Stimulated activated CD4-positive, alpha-beta T cell treated with anti-CD3 and anti-CD28 coated beads, Interleukin-4, amount 100 ng/mL, for 4 hours (primary cell): Measurements from ENCODE around the gene ABCC6.
"Not testable (repeated sequence)": the region's sequence is repeated elsewhere in the genome, so short reads cannot be mapped to it uniquely, and the experiment has no call there.

Source experiments
- DNase-seq, 2 experiments: peaks; one replicate each; pipeline ENCODE4 v3.0.0-alpha.2; 2020

Gene ABCC6

DNA sequence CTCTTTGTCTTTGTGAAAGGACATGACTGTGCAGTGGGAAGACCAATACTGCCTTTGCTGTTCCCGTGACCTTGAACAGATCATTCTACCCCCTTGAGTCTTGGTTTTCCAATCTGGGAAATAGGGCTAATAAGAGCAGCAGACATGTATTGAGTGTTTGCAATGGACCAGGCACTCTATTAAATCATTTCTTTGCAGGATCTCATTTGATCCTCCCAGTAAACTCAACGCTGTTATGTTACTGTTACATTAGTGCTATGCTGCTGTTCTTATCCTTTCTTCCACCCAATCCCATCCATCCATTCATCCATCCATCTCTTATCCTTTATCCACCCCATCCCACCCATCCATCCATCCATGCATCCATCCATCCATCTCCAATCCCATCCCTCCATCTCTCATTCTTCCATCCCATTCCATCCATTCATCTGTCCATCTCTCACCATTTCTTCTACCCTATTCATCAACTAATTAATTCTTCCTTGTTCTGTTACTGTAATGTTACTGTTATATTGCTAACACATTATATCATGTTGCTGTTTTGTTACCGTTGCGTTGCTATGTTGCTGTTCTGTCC lies 65.1 kb downstream of the ABCC6 start:
- DNase-seq: no peak

DNA sequence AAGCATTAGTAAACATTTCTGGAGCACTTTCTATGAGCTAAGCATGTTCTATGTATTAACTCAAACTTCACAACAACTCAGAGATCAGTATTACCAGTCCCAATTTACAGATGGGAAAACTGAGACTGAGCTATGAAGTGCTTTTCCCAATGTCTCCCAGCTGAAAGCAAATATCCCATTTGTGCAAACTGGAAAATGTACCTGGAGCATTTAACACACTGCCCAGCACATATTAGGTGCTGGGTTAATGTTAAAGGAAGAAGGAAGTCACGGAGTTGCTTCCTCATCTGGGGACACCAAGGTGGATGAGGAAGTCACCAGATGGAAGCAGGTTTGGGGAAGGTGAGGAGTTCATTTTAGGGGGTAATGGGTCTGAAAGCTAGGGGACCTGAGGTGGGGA lies 66.1 kb downstream of the ABCC6 start:
- no peak for DNase-seq

DNA sequence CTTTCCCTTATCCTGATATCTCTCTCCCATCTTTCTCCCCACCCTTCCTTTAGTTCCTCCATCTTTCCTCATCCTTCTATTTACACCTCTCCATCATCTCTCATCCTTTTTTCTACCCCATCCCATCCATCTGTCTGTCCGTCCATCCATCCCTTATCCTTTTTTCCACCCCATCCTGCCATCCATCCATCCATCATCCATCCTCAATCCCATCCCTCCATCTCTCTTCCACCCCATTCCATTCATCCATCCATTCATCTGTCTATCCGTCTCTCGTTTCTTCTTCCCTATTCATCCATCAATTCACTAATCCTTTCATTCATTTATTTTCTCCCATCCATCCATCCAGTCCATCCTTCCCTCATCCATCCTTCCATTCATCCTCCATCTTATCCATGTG lies 68.1 kb downstream of the ABCC6 start:
- DNase-seq: no peak

DNA sequence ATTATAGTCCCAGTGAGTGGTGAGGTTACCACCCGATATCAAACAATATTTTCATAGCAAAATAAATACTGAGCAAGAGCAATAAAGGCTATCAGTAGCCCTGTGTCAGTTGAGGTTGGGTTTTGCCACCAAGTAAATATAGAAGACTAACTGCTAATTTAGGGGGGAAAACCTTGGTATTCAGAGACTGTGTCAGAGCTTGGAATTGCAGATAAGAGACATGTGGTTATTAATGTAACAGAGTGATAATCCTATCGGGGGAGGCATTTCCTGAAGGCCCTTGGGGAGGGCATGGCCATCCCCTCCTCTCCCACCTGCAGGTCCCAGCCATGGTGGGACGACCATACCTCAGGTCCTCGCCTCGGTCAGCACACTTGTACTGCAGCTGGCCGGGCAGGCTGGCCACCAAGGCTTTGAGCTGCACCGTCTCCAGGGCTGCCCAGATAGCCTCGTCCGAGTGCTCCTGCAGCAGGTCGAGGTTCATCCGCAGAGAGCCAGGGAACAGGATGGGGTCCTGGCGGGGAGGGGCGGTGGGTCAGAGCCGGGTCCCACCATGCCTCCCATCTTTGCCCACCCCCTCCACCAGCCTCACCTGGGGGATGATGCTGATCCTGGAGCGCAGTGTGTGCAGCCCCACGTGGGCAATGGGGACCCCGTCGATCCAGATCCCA lies 68.9 kb downstream of the ABCC6 start:
- no peak for DNase-seq

DNA sequence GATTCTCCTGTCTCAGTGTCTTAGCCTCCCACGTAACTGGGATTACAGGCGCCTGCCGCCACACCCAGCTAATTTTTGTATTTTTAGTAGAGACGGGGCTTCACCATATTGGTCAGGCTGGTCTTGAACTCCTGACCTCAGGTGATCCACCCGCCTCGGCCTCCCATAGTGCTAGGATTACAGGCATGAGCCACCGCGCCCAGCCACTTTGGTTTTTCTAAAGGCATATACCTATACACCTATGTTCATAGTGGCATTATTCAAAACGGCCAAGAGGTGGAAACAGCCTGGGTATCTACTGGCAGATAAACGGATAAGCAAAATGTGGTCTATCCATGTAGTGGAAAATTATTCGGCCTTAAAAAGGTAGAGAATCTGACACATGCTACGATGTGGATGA lies 70.3 kb downstream of the ABCC6 start:
- not testable (repeated sequence) for DNase-seq

GRCh38 chr16:16151315-16151714 lies 72.0 kb downstream of the ABCC6 start:
- no peak for DNase-seq

GRCh38 chr16:16150878-16151152 lies 72.5 kb downstream of the ABCC6 start:
- DNase-seq: no peak

GRCh38 chr16:16150117-16150877 lies 73.0 kb downstream of the ABCC6 start:
- DNase-seq: no peak

- DNase-seq: no peak
These were observed 73.6 kb downstream of the ABCC6 start for GRCh38 chr16:16149710-16150116.

GRCh38 chr16:16148755-16149154 lies 74.5 kb downstream of the ABCC6 start:
- no peak for DNase-seq

- DNase-seq: not testable (repeated sequence)
These were observed 75.2 kb downstream of the ABCC6 start for GRCh38 chr16:16148000-16148599.

- no peak for DNase-seq
These were observed 75.8 kb downstream of the ABCC6 start for GRCh38 chr16:16147316-16147999.

GRCh38 chr16:16146380-16147315 lies 76.6 kb downstream of the ABCC6 start:
- no peak for DNase-seq

DNA sequence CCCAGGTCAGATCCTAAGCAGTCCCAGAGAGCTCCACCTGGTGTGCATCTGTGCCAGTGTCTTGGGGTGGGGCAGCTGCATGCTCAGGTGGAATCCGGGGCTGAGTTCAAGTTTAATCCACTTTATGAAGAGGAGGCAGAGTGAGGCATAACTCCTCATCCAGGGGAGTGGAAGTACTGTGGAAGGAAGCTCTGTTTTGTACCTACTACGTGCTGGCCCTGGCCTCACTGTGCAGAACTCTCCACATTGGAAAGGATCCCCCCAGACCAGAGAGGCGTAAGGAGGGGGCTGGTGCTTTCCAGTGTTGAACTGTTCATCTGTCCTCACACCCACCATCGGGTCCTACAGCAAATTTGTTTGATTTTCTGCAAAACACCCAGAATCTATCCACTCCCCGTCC lies 78.0 kb downstream of the ABCC6 start:
- DNase-seq: no peak

- DNase-seq: no peak
These were observed 78.9 kb downstream of the ABCC6 start for GRCh38 chr16:16144416-16144815.

GRCh38 chr16:16143931-16144330 lies 79.4 kb downstream of the ABCC6 start:
- no peak for DNase-seq

GRCh38 chr16:16143038-16143763 lies 80.1 kb downstream of the ABCC6 start:
- DNase-seq: no peak

DNA sequence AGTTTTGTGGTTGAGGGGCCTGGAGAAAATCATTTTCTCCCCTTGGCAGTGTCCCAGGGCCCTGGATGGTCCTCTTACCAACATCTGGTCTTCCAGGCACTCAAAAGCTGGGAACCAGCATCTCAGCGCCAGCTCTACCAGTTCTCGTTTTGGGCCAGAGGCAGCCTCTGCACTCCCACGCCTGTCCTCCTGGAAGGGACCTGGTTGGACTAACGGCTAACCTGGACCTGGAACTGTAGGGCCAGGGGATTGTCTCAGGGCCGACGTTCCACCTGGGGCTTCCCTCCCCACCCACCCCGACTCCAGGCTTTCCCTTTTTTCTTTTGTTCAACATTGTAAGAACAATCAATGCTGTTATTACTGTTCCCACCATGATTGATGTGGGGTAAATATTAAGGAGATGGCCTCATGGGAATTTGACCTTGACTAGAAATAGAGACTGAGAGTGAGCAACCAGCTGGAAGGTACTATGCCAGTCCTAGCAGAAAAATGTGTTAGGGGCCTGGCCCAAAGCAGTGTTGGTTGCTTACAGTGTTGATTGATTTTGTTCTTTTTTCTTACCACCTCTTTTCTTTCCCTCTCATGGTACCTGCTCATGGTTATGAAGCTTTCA lies 81.4 kb downstream of the ABCC6 start:
- DNase-seq: no peak

DNA sequence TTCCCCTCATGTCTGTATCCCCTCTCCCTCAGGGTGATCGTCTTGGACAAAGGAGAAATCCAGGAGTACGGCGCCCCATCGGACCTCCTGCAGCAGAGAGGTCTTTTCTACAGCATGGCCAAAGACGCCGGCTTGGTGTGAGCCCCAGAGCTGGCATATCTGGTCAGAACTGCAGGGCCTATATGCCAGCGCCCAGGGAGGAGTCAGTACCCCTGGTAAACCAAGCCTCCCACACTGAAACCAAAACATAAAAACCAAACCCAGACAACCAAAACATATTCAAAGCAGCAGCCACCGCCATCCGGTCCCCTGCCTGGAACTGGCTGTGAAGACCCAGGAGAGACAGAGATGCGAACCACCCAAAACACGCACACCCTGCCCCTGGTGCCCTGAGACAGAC lies 82.2 kb downstream of the ABCC6 start:
- no peak for DNase-seq

DNA sequence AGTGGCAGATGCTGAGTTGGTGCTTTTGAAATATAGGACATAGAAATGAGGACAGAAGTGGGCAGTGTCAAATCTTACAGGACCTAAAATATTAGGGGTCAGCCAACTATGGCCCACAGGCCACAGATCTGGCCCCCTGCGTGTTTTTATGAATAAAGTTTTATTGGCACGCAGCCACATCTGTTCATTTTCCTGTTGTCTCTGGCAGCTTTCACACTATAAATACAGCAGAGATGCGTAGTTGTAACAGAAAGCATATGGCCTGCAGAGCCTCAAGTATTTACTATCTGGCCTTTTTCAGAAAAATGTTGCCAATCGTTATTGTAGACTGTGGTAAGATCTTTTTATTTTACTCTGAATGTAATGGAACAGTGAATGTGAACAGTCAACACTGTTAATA lies 82.8 kb downstream of the ABCC6 start:
- DNase-seq: no peak

DNA sequence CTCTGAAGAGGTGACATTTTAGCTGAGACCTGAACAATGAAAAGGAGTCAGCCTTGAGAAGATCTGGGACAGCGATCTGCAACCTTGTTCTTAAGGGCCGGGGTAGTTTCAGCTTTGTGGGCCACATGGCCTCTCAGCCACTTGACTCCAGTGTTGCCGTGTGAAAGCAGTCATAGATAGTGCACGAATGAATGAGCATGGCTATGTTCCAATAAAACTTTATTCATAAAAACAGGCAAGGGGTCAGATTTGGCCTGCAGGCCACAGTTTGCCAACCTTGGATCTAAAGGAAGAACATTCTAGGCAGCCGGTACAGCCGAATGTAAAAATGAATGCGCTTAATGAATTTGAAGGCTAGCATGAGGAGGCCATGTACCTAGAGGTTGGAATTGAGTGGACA lies 83.5 kb downstream of the ABCC6 start:
- no peak for DNase-seq
